Superior temporal gyrus (tissue), 1 donor: Measurements from ENCODE around the gene CRY2.
"Not testable (repeated sequence)": the region's sequence is repeated elsewhere in the genome, so short reads cannot be mapped to it uniquely, and the experiment has no call there.

Source experiments
- DNase-seq: peaks from one replicate; pipeline ENCODE4 v3.0.0-alpha.2; 2016; ENCODE audit errors: extremely low spot score

The CRY2 gene

DNA sequence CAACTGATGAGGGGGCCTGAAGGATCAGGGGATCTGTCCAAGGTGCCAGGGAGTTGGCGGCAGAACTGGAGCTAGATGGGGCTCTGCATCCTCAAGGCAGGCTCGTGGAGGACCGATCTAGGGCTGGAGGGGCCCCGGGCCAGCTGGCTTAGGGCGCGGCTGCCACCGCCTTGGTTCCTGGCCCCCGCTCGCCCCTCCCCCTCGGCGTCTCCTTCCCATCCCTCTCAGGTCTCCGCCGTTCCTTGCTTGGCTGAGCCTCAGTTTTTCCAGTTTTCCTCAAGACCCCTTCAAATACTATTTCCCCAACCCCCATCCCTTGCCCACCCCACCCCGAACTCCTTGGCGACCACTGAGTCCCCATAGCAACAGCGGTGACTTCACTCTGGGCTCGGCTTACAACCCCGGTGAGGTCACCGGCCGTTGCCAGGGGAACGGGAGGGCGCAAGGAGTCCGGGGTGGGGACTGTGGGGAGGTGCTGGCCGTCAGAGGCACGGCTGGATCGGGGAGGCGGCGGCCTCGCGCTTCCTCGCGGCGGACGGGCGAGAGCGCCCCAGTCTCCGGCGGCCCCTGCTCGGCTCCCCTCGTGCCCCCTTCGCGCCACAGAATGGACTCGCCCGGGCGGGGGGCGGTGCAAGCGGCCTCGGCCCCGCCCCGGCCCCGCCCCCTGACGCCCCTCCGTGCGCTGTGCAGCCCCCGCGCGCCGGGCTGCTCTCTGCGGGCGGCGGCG, 52.3 kb downstream of the CRY2 start:
- peak; percentile 90 for DNase-seq

DNA sequence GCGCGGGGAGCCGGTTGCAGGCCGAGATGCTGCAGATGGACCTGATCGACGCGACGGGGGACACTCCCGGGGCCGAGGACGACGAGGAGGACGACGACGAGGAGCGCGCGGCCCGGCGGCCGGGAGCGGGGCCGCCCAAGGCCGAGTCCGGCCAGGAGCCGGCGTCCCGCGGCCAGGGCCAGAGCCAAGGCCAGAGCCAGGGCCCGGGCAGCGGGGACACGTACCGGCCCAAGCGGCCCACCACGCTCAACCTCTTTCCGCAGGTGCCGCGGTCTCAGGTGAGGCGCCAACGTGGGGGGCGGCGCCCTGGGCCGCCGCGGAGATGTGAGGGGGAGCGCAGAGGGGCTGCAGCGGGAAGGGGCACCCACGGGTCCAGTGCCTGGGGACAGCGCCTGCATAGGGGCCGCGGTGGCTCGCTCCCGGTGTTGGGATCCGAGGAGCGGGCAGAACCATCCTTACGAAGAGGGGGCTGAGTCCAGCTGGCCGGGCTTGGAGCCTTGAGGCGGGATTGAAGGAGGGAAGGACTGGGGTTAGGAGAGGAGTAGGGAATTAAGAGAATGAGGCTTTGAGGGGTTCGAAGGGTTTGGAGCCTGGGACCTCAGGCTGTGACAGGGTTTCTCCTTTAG, 53.0 kb downstream of the CRY2 start:
- not testable (repeated sequence) for DNase-seq

DNA sequence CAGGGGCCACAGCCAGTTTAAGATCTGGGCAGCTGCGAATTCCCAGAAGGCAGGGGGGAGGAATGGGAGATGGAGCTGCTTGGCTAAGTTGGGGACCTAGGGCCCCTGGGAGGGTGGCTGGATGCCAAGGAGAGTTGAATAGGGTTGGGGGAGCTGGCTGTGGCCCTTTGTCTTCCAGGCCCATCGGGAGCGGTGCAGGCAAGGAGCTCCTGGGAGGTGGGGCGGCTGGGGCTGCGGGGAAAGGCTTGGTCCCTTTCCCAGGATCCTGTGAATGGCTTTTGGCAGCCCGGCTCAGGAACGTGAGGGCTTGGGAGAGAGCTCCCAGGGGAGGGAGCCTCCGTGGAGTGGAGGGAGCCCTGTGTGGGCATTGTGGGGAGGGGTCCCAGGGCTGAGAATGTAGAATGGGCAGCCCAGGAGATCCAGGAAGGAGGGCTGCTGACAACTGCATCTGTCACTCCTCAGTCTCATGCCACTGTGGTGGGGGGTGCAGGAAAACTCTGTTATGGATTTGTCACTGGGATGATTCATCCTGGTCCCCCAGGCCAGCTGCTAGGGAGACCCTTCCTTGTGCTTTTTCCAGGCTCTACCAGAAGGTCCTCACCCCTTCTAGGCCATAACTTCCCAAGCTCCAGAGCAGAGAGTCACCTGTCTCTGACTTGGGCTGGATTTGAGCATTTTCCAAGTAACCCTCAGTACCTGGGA, 53.8 kb downstream of the CRY2 start:
- peak; percentile 70 for DNase-seq

DNA sequence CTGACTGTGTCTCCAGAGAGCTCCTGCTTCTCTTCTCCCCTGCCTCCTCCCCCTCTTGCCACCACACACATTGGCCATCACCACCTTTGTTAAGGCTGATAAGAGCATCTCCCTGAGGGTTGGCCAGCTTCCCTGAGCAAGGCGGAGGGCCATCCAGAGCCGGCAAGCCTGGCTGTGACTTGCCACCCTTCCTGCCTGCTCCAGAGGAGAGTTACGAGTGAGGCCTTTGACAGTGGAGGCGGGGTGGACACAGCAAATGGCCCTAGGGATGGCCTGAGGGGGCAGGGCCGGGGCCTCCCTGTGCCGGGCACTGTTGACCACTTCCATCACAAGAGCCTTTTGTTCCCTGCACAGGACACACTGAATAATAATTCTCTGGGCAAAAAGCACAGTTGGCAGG, 54.4 kb downstream of the CRY2 start:
- DNase-seq = peak; percentile 91

DNA sequence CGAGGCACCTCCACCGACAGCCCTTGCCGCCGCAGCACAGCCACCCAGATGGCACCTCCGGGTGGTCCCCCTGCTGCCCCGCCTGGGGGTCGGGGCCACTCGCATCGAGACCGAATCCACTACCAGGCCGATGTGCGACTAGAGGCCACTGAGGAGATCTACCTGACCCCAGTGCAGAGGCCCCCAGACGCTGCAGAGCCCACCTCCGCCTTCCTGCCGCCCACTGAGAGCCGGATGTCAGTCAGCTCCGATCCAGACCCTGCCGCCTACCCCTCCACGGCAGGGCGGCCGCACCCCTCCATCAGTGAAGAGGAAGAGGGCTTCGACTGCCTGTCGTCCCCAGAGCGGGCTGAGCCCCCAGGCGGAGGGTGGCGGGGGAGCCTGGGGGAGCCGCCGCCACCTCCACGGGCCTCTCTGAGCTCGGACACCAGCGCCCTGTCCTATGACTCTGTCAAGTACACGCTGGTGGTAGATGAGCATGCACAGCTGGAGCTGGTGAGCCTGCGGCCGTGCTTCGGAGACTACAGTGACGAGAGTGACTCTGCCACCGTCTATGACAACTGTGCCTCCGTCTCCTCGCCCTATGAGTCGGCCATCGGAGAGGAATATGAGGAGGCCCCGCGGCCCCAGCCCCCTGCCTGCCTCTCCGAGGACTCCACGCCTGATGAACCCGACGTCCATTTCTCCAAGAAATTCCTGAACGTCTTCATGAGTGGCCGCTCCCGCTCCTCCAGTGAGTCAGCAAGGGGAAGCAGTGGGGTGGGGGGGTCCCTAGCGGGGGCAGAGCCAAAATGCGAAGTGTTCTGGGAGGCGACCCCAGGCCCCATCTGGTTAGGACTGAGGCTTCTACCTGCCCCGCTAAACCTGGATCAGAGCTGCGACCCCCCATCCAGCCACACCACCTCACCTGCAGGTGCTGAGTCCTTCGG, 55.4 kb downstream of the CRY2 start:
- no peak for DNase-seq

DNA sequence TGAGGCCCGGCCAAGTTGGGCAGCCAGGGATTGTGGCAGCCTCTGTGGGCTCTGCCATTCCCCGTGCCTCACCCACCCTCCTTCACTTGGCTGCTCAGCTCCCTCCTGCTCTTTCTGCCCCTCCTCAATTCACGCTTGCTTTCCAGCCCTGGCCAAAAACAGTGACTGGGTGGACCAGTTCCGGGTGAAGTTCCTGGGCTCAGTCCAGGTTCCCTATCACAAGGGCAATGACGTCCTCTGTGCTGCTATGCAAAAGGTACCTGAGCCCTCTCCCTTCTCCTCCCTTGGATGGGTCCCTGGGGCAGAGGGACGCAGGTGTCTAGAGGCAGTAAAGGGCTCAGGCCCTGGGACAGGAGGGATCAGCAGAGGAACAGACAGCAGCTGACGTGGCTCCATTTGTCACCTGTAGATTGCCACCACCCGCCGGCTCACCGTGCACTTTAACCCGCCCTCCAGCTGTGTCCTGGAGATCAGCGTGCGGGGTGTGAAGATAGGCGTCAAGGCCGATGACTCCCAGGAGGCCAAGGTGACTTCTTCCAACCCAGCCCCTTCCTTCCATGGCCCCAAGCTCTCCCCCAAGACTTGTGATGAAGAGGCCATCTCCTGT, 57.1 kb downstream of the CRY2 start:
- DNase-seq = no peak

DNA sequence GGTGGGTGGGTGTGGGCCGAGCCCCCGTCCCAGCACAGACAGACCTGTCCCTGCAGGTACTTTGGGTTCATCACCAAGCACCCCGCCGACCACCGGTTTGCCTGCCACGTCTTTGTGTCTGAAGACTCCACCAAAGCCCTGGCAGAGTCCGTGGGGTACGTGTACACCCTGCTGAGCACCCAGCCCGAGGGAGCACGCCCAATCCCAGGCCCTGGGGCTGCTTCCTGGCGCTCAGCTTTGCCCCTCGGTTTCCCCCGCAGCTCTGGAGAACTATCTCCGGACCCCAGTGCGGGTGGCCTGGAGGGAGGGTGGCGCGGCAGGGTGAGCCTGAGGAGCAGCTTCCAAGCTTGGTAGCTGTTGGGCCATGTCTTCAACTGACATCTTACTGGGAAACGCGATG, 57.8 kb downstream of the CRY2 start:
- DNase-seq = no peak

DNA sequence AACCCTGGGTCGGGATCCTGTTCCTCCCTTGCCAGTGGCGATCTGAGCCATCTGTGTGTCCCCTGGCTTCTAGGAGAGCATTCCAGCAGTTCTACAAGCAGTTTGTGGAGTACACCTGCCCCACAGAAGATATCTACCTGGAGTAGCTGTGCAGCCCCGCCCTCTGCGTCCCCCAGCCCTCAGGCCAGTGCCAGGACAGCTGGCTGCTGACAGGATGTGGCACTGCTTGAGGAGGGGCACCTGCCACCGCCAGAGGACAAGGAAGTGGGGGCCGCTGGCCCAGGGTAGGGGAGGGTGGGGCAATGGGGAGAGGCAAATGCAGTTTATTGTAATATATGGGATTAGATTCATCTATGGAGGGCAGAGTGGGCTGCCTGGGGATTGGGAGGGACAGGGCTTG, 58.3 kb downstream of the CRY2 start:
- DNase-seq = not testable (repeated sequence)

DNA sequence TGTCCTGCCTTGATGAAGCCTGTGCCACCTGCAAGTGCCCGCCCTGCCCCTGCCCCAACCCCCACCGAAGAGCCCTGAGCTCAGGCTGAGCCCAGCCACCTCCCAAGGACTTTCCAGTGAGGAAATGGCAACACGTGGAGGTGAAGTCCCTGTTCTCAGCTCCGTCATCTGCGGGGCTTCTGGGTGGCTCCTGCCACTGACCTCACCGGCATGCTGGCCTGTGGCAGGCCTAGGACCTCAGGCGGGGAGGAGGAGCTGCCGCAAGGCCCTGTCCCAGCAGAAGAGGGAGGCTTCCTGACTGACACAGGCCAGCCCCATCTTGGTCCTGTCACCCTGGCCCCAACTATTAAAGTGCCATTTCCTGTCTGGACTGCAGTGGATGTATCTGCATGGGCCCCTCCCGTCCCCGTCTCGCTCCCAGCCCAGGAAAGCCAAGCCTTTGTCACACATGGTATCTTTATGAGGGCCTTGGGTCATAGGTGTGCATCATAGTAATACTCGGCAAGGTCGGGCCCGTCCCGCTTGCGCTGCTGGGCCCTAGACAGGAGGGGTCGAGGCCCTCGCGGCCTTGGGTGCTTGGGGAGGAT, 58.9 kb downstream of the CRY2 start:
- DNase-seq = no peak

DNA sequence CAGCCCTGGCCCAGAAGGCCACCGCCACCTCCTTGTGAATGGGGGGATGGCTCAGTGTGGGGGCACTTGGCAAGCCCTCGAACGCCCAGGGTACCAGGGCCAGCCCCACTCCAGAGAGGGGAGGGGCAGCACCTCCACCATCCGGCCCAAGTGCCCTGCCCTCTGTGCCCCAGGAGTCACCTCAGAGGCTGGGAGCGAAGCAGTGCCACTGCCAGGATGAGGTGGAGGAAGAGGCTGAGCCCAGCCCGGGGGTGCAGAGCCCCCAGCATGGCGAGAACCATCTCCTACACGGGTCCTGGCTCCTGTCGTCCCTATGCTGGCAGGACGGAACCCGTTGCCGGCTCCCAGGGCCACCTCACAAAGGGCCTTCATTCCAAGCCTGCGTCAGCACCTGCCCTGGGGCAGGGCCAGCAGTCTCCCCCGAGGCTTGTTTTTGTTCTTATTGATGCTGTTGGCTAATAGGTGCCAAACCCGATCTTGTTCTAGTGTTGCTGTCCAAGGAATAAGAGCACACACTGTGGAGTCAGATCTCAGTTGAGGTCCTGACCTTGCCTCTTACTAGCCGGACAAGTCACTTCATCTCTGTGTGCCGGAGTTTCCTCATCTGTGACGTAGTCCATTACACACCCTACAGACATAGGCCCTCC, 59.8 kb downstream of the CRY2 start, which contains the start of gene FREY1:
FREY1 (minus strand) TSS at position 307 of the 647 bp plus-strand sequence; CDS start at position 281, 26 bp downstream.
- DNase-seq = peak; percentile 31

DNA sequence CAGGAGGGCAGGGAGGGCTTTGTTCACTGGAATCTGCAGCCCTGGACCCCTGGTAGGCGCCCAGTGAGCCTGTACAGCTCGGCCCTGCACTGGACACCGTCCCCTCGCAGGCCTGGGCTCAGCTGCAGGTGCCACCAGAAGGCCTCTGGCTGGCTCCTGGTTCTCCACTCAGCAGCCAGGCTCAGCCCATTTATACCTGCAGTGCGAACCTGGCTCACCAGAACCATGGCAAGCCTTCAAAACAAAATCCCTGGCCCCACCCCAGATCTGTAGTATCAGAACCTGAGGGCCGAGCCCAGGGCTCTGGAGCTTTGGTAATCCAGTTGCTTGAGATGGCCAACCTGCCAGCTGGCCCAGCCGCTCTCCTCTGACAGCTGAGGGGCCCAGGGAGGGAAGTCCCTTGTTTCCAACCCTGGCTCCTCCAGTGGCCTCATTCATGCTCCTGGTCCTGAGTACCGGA, 60.7 kb downstream of the CRY2 start:
- DNase-seq = no peak

DNA sequence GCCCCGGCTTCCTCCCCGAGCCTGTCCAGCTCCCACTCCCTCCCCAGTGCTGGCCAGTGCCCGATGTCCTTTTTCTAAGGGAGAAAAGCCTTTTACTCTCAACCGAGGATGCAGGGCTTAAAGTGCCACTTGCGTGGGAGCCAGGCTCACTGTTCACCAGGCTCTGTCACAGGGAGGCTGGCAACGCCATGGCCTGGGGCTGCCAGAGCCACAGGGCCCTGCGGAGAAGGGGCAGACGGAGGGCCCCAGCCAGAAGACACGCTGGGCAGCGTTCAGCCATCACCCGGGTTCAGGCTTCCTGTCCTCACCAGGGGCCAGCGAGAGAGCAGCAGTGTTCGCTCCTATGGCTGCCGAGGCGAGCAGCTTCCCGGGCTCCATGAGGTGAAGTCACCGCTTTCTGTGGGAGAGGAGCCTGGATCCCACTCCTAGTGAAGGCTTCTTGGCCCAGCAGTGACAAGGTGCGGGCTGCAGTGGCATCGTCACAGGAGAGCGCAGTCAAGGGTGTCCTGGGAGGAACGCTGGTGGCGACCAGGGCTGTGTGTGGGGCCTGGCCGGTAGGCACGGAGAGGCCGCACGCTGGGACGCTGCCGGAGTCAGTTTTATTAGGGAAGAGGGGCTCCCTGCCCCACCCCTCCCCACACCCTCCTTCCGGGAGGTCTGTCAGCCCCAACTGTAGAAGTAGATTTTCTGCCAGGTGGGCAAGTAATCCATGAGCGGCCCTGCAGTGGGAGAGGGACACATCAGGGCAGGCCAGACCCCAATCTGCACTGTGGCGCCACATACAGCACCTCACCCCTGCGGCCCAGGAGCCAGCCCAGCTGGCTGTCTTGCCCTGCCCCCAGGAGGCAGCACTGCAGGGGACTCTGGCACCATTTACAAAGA, 62.6 kb downstream of the CRY2 start:
- DNase-seq = no peak

DNA sequence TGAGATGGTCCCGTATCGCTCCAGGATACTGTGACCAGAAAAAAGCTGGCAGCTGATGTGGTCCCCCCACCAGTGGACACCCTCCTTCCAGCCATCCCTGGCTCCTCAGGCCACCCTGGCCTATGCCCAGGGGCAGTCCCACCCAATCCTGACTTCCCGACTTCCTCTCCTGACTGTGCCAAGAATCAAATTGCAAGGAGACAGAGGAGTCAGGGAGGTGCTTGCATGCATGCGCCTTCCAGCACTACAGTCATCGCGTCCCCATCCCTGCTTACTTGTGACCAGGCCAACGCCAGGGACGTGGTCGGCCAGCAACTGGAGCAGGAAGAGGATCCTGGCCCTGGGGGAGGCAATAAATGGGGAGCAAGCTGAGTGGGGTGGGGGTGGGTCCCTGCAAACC, 63.3 kb downstream of the CRY2 start:
- no peak for DNase-seq

DNA sequence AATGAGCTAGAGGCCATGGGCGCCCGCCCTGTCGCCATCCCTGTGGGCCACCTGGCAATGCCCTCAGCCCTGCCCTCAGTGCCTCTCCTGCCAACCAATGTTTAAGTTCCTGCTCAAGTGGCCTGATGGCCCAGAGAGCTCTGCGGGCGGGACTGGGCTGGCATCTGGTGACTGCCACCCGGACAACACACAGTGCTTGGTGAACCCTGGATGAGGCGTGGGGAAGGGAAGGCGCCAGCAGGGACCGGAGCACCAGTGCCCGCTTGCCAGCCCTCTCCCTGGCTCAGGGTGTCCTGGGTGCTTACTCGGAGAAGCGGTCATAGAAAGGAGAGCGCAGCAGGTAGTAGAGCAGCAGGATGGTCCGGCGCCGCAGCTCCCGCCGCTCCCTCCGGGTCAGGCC, 66.2 kb downstream of the CRY2 start:
- DNase-seq = no peak

DNA sequence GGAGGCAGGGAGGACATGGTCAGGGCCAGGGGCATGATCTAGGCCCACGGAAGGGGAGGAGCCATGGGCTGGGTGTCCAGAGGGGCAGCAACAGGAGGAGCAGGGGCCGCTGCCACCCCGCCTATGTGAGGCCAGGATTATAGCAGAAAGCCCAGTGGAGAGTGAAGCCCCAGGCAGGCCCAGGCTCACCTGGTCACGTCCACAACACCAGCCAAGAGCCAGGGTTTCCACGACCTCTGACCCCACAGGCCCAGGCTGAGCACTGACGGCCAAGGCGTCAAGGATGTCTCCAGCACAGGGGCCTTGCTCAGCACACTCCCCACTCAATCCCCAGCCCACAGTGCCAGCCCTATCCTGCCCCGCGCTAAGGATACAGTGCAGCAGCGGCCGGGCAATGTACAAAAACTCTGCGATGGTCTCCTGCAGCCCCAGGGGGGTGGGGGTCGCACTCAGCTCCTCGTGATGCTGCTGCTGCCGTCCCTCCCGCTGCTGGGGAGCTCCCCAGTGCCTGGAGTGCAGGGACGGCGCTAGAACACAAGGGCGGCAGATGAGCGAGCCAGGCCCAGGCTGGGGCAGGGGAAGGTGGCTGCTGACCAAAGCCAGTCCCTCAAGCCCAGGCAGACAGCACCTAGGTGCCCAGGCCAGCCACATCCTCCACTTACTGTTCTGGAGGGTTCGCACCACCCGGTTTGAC, 66.8 kb downstream of the CRY2 start:
- DNase-seq = no peak

DNA sequence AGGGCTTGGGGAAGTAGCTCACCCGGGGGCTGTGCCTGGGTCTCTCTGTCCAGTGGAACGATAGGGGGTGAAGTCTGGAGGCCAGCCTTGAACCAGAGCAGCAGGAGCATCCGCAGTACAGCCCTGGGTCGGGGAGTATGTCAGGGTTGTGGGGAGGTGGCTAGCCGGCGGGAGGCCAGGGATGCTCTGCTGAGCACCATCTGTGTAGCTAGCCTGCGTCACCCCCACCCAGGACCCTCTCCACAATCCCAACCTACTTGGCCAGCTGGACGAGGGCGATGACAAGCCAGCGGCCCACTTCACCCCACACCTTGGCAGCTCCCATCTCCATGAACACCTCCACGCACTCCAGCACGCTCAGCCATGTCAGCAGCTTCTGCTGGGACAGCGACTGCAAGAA, 68.2 kb downstream of the CRY2 start:
- no peak for DNase-seq

DNA sequence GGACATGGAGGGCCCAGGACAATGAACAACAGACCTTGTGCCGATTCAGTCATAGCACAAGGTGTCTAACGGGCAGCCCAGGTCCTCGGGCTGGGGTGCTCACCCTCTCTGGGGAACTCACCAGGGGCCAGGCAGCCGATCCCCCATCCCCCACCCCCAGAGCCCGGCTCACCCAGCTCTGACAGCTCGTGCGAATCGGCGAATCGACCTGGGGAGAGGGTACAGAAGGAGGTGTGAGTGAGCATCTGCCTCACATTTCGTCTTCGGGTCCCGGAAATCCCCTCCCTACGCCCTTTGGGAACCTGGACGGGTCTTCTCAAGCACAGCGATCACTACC, 70.0 kb downstream of the CRY2 start:
- no peak for DNase-seq

DNA sequence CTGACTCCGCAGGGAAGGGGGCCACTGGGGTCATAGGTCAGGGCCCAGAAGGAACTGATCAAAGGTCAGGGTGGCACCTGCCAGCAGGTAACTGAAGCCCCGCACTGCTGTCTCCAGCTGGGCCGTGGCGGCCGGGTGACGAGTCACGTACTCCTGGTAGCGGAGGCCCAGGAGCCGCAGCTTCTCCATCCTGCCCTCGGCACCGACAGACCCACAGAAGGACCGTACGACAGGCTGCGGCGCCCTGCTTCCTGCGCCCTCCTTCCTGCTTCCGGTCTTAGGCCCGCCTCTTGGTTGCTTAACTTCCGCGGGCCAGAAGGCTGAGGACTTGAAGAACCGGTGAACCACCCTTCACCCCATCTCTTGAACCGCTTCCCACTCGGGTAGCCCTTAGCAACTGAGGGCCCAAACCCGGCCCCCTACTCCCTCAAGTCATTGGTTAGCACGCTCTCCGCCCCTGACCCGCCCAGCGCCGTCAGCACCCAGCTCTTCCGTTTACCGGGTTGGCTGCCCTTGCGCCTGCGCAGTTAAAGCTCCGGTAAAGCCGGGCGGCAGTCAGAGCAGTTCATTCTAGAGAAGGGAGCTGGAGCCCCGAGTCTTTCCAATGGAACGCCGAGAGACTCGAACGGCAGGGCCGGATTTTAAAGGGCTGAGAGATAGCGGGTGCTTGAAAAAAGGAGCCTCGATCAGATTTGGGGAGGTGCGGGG, 70.5 kb downstream of the CRY2 start, which contains the start of gene PEX16:
PEX16 (minus strand) TSS at position 255 of the 708 bp plus-strand sequence; CDS start at position 189, 66 bp downstream.
- peak; percentile 98 for DNase-seq
